Stimulated activated CD4-positive, alpha-beta T cell treated with anti-CD3 and anti-CD28 coated beads, Interleukin-12 subunit alpha, Interleukin-12 subunit beta, amount 100 ng/mL, for 4 hours (primary cell): Measurements from ENCODE around the gene C4orf50.
"Not testable (repeated sequence)": the region's sequence is repeated elsewhere in the genome, so short reads cannot be mapped to it uniquely, and the experiment has no call there.

ENCODE experiments used
- DNase-seq: peaks from one replicate; pipeline ENCODE4 v3.0.0-alpha.2; 2020

The C4orf50 gene

GRCh38 chr4:6012200-6012599 is 6.0 kb downstream of the C4orf50 start:
- no peak for DNase-seq

GRCh38 chr4:6011686-6012085 is 6.5 kb downstream of the C4orf50 start:
- DNase-seq, result no peak

GRCh38 chr4:6011271-6011671 is 7.0 kb downstream of the C4orf50 start:
- DNase-seq, result no peak

- DNase-seq, result no peak
Observed at GRCh38 chr4:6010789-6011188, 7.4 kb downstream of the C4orf50 start.

GRCh38 chr4:6009452-6009851 is 8.8 kb downstream of the C4orf50 start:
- no peak for DNase-seq

GRCh38 chr4:6008766-6009385 is 9.4 kb downstream of the C4orf50 start:
- no peak for DNase-seq

- no peak for DNase-seq
Observed at GRCh38 chr4:6008092-6008551, 10.1 kb downstream of the C4orf50 start.

- DNase-seq, result no peak
Observed at GRCh38 chr4:6005175-6005574, 13.1 kb downstream of the C4orf50 start.

GRCh38 chr4:6003485-6003884 is 14.7 kb downstream of the C4orf50 start:
- DNase-seq, result not testable (repeated sequence)

- DNase-seq, result no peak
Observed at GRCh38 chr4:6002926-6003325, 15.3 kb downstream of the C4orf50 start.

GRCh38 chr4:6002492-6002833 is 15.8 kb downstream of the C4orf50 start:
- DNase-seq, result no peak

- no peak for DNase-seq
Observed at GRCh38 chr4:6001680-6002491, 16.3 kb downstream of the C4orf50 start.

GRCh38 chr4:5999830-6000365 is 18.3 kb downstream of the C4orf50 start:
- no peak for DNase-seq

GRCh38 chr4:5999356-5999755 is 18.9 kb downstream of the C4orf50 start:
- DNase-seq, result no peak

GRCh38 chr4:5998333-5998936 is 19.8 kb downstream of the C4orf50 start:
- DNase-seq, result peak; percentile 15

GRCh38 chr4:5996641-5997040 is 21.6 kb downstream of the C4orf50 start:
- no peak for DNase-seq

GRCh38 chr4:5995901-5996623 is 22.2 kb downstream of the C4orf50 start:
- DNase-seq, result no peak

GRCh38 chr4:5993876-5994811 is 24.1 kb downstream of the C4orf50 start:
- no peak for DNase-seq

GRCh38 chr4:5993346-5993745 is 24.9 kb downstream of the C4orf50 start:
- DNase-seq, result not testable (repeated sequence)

GRCh38 chr4:5992828-5993321 is 25.4 kb downstream of the C4orf50 start:
- DNase-seq, result no peak

GRCh38 chr4:5992171-5992827 is 25.9 kb downstream of the C4orf50 start:
- no peak for DNase-seq
